ENCODE data around the gene PTPMT1. TPM values are rescaled to one million over a fixed set of nuclear protein-coding genes. Genes with fewer than 3 reads are reported as not detected.

The PTPMT1 gene
- total RNA-seq, 1 experiment from 2014 or later: 44.6 TPM

GRCh38 chr11:47589977-47590861 lies 24.8 kb downstream of the PTPMT1 start:
- H3K9me3 Mint-ChIP-seq (ENCODE audit: unreplicated experiment): no peaks in the 10 kb centered on the region
- H3K4me3 Mint-ChIP-seq (ENCODE audit: unreplicated experiment): no peak overlapping the region
- intact Hi-C loops (cut with micrococcal nuclease): no loop called here
- peaks cover 9% of the 10 kb centered on the region for H3K4me1 Mint-ChIP-seq (ENCODE audit: insufficient read depth, unreplicated experiment)
- peaks cover 25% of the 10 kb centered on the region for H3K27me3 Mint-ChIP-seq (ENCODE audit: insufficient read depth, unreplicated experiment)
- POLR2A ChIA-PET: no interaction called here
- BruUV-seq (replicated peaks): no TSS peak
- peaks cover 10% of the 10 kb centered on the region for H3K36me3 Mint-ChIP-seq (ENCODE audit: insufficient read depth, unreplicated experiment)
- CTCF ChIA-PET: no interaction called here
- no peak overlapping the region for H3K27ac Mint-ChIP-seq (ENCODE audit: low read depth, unreplicated experiment)
- no peak for TF ChIP-seq CTCF (IDR thresholded peaks at IDR 0.05; ENCODE audit: unreplicated experiment)
- DNase-seq (ENCODE audit: unreplicated experiment): no peak

DNA sequence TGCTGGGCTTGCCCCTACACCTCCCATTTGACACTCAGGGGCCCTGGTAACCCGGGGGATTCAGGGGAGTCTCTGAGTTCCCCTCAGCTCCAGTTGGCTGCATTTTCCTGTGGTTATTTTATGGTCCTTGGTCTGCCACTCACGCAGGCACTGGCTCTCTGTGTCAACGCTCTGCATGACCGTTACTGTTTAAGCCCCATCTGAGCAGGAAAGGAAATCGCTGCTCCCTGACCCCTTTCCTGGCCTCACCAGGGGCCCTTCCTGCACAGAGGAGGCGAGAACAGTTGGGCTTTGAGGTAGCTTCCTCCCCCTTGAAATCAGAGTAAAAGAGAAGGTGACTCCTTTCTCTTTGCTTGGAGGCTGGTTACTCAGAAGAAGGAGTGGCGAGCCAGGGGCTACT lies 26.4 kb downstream of the PTPMT1 start:
- BruUV-seq (replicated peaks): no TSS peak
- no peak for DNase-seq (ENCODE audit: unreplicated experiment)
- Mint-ChIP-seq H3K36me3 (ENCODE audit: insufficient read depth, unreplicated experiment) (no peaks in the 10 kb centered on the region), H3K27me3 (ENCODE audit: insufficient read depth, unreplicated experiment) (peaks cover 34% of the 10 kb centered on the region), H3K9me3 (ENCODE audit: unreplicated experiment) (no peaks in the 10 kb centered on the region), H3K4me1 (ENCODE audit: insufficient read depth, unreplicated experiment) (peaks cover 9% of the 10 kb centered on the region), H3K27ac (ENCODE audit: low read depth, unreplicated experiment) (no peak overlapping the region), H3K4me3 (ENCODE audit: unreplicated experiment) (no peak overlapping the region)
- no peak for TF ChIP-seq CTCF (IDR thresholded peaks at IDR 0.05; ENCODE audit: unreplicated experiment)
- CTCF ChIA-PET: no interaction called here
- intact Hi-C loops (cut with micrococcal nuclease): no loop called here
- POLR2A ChIA-PET: no interaction called here

DNA sequence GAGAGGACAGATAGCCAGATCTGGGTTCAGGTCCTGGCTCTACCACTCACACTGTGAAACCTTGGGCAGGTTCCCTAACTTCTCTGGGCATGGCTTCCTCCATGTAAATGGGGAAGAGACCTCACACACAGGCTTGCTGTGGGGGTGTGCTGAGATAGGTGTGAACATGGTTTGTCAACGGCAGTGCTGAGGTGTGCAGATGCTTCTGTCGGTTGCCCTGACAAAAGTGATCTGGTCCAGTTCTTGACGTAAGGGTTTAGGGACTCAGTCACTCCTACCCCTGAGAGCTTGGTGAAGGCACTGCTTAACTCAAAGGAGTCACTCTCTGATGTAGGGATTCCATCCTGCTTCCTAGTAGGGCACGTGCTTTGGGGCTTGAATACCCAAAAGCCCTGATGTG lies 26.9 kb downstream of the PTPMT1 start:
- Mint-ChIP-seq H3K27me3 (ENCODE audit: insufficient read depth, unreplicated experiment) (peaks cover 34% of the 10 kb centered on the region), H3K36me3 (ENCODE audit: insufficient read depth, unreplicated experiment) (no peaks in the 10 kb centered on the region), H3K4me3 (ENCODE audit: unreplicated experiment) (no peak overlapping the region), H3K4me1 (ENCODE audit: insufficient read depth, unreplicated experiment) (peaks cover 4% of the 10 kb centered on the region), H3K9me3 (ENCODE audit: unreplicated experiment) (no peaks in the 10 kb centered on the region), H3K27ac (ENCODE audit: low read depth, unreplicated experiment) (no peak overlapping the region)
- ChIA-PET POLR2A (interaction anchor here (0.8 to 1.2 kb wide), 2 partner anchors 12 to 24 kb away, joined by 3 to 4 read pairs; no protein-coding TSS in a partner anchor), CTCF (interaction anchor here (0.7 kb wide), 1 partner anchor 176 kb away, joined by 3 read pairs; no protein-coding TSS in a partner anchor)
- no TSS peak for BruUV-seq (replicated peaks)
- no peak for TF ChIP-seq CTCF (IDR thresholded peaks at IDR 0.05; ENCODE audit: unreplicated experiment)
- DNase-seq (ENCODE audit: unreplicated experiment): no peak
- intact Hi-C loops (cut with micrococcal nuclease): no loop called here

DNA sequence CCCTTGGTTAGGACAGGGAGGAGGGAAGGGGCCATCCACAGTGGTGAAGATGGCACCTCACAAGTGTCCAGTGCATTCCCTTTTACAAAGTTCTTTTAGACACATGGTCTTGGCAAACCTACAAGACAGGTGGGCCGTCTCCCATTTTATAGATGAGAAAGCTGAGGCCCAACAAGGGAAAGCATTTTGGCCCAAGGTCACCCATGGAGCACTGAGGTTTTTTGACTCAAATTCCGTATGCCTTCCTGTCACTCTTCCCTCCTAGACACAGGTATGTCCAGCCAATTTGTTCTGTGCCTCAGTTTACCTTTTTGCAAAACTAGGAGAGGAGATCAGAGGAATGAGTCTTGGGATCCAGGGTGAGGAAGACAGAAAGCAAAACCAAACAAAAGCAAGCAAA lies 27.6 kb downstream of the PTPMT1 start:
- DNase-seq (ENCODE audit: unreplicated experiment): no peak
- Mint-ChIP-seq H3K4me1 (ENCODE audit: insufficient read depth, unreplicated experiment) (no peaks in the 10 kb centered on the region), H3K36me3 (ENCODE audit: insufficient read depth, unreplicated experiment) (no peaks in the 10 kb centered on the region), H3K27me3 (ENCODE audit: insufficient read depth, unreplicated experiment) (peaks cover 34% of the 10 kb centered on the region), H3K4me3 (ENCODE audit: unreplicated experiment) (no peak overlapping the region), H3K9me3 (ENCODE audit: unreplicated experiment) (no peaks in the 10 kb centered on the region), H3K27ac (ENCODE audit: low read depth, unreplicated experiment) (no peak overlapping the region)
- ChIA-PET CTCF (interaction anchor here (0.7 kb wide), 1 partner anchor 175 kb away, joined by 3 read pairs; no protein-coding TSS in a partner anchor), POLR2A (interaction anchor here (0.6 to 1.2 kb wide), 3 partner anchors 13 to 201 kb away, joined by 3 to 4 read pairs (median 3); no protein-coding TSS in a partner anchor)
- TF ChIP-seq CTCF (IDR thresholded peaks at IDR 0.05; ENCODE audit: unreplicated experiment): no peak
- no TSS peak for BruUV-seq (replicated peaks)
- intact Hi-C loops (cut with micrococcal nuclease): no loop called here
